Retinal pigment epithelial cell (primary cell): Measurements from ENCODE around the gene AGRP.

Experiments used
- DNase-seq: peaks from one replicate; pipeline ENCODE4 v3.0.0-alpha.2; 2010; ENCODE audit warnings: low read depth
- H3K4me3 ChIP-seq: 2 replicates; pipeline ENCODE4 v1.5.1; 2011; ENCODE audit warnings: mild to moderate bottlenecking, low read length, control low read depth, moderate library complexity
- TF ChIP-seq, protein P1 (sequence below): conservative IDR thresholded peaks from 2 replicates; pipeline ENCODE4 v1.5.1; 2011; ENCODE audit warnings: low read depth, low read length, control low read depth, inconsistent platforms

AGRP gene

GRCh38 chr16:67448580-67448979 lies 34.8 kb downstream of the AGRP start:
- DNase-seq, result no peak
- H3K4me3 ChIP-seq, result no peak overlapping the region

DNA sequence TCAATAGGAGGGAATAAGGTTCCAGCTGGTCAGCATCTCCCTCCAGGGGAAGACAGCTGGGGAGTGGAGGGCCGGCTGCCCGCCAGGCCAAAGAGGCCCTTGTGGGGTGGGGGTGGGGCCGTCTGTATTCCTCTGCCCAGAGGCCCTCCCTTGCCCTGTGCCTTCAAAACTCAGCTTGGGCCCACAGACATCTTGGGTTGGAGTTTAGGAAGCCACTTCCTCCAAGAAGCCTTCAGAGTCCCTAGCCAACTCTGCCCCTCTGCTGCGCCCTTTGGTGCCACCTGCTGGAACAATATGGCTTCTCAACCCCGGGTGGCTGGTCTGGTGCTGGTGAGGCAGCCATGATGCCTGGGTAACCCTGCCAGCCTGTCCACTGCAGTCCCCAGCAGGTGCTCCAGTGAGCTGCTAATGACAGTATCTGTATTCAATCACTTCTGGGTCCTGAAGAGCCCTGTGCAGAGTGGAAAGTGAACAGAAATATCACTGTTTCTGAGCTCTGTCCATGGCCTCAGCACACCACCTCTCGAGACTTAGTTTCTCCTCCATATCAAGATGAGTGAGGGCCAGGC lies 35.8 kb downstream of the AGRP start:
- H3K4me3 ChIP-seq, result no peak overlapping the region
- no peak for DNase-seq
- TF ChIP-seq, protein P1, sequence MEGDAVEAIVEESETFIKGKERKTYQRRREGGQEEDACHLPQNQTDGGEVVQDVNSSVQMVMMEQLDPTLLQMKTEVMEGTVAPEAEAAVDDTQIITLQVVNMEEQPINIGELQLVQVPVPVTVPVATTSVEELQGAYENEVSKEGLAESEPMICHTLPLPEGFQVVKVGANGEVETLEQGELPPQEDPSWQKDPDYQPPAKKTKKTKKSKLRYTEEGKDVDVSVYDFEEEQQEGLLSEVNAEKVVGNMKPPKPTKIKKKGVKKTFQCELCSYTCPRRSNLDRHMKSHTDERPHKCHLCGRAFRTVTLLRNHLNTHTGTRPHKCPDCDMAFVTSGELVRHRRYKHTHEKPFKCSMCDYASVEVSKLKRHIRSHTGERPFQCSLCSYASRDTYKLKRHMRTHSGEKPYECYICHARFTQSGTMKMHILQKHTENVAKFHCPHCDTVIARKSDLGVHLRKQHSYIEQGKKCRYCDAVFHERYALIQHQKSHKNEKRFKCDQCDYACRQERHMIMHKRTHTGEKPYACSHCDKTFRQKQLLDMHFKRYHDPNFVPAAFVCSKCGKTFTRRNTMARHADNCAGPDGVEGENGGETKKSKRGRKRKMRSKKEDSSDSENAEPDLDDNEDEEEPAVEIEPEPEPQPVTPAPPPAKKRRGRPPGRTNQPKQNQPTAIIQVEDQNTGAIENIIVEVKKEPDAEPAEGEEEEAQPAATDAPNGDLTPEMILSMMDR, result peak; percentile 42

More at GRCh38 chr16:67448580-67448979, 34.8 kb downstream of the AGRP start:
- TF ChIP-seq, protein P1, result no peak

GRCh38 chr16:67446968-67447507 lies 36.3 kb downstream of the AGRP start:
- no peak overlapping the region for H3K4me3 ChIP-seq
- DNase-seq, result no peak
- TF ChIP-seq, protein P1, result no peak

DNA sequence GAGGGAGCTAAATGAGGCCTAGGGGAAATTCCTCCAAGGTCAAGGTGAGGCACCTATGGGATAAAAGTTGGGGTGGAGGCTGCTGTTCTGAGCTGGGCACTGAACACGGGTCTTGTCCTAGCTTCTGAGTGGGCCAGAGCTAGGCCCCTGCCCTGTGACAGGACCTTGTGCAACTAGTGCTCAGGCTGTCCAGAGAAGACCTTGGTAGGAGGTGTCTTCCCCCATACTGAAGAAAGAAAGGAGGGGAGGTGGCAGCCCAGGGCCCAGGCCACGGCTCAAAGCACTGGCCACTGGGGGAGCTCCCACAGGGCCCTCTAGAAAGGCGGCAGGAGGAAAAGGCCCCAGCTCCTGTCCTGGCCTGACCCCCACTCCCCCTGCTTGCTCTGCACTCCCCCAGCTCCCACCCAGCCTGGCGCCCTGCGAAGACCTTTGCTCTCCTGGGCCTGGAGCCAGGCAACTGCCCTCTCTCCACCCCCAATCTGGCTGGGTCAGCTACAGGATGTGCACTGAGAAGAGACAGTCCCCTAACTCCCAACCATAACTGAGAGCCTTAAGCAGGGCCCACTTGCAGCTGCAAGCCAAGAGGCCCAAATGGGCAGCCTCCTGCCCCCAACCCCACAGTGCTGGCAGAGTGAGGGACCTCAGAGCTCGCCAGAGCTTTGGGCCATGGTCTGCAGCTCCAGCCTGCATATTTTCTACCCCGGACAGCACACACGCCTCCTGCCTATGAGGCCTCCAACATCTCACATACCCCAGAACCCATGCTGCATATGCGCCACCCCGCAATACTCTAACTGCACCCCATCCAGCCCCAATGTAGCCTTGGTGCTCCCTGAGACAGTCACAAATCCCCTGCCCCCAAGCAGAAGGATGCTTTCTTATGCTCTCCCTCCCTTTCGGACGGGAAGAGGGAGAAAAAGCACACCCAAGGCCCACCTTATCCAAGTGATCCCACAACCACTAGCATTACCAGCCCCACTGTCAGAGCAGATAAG lies 37.1 kb downstream of the AGRP start:
- no peak for DNase-seq
- H3K4me3 ChIP-seq, result no peak overlapping the region
- TF ChIP-seq, protein P1, result no peak

- TF ChIP-seq, protein P1, result peak; percentile 37
- no peak overlapping the region for H3K4me3 ChIP-seq
- DNase-seq, result no peak
These were observed 37.9 kb downstream of the AGRP start for GRCh38 chr16:67445441-67445912.

- DNase-seq, result no peak
- H3K4me3 ChIP-seq, result no peak overlapping the region
- TF ChIP-seq, protein P1, result no peak
These were observed 38.3 kb downstream of the AGRP start for GRCh38 chr16:67445126-67445426.
